Measurements from ENCODE around the gene CD82. TPM values are rescaled to one million over a fixed set of nuclear protein-coding genes. Genes with fewer than 3 reads are reported as not detected.

CD82 gene
- total RNA-seq, 2 experiments from 2014 or later, result 1.2 to 6.4 TPM

- no peaks in the 10 kb centered on the region for H3K79me2 ChIP-seq (ENCODE audit: insufficient read depth, low read depth, low read length)
- H4K20me1 ChIP-seq (ENCODE audit: insufficient read depth, low read length), result no peaks in the 10 kb centered on the region
- no peak overlapping the region for H2AFZ ChIP-seq (ENCODE audit: low read length)
- H3K27ac ChIP-seq (ENCODE audit: low read depth, low read length, poor library complexity, severe bottlenecking), result no peak overlapping the region
- BruUV-seq (replicated peaks), result no TSS peak
- H3K36me3 ChIP-seq (ENCODE audit: insufficient read depth, low read length), result no peaks in the 10 kb centered on the region
- CTCF ChIA-PET (ENCODE audit: unreplicated experiment), result no interaction called here
- POLR2A ChIA-PET, result no interaction called here
- H3K4me2 ChIP-seq (ENCODE audit: low read length), result no peak overlapping the region
- intact Hi-C loops (cut with micrococcal nuclease; ENCODE audit: unreplicated experiment), result loop anchor here (10.0 kb wide), 1 partner anchor 518 kb away; no protein-coding TSS in a partner anchor
- H3K9me2 ChIP-seq (ENCODE audit: insufficient read depth, low read length), result no peaks in the 10 kb centered on the region
- H3K9me3 ChIP-seq (ENCODE audit: low read length), result no peaks in the 10 kb centered on the region
- peaks cover 34% of the 10 kb centered on the region for H3K4me1 ChIP-seq (ENCODE audit: insufficient read depth, low read length, poor library complexity, severe bottlenecking)
- no peak overlapping the region for H3K4me3 ChIP-seq (ENCODE audit: low read depth, low read length, poor library complexity, severe bottlenecking)
- TF ChIP-seq EZH2phosphoT487 (IDR thresholded peaks at IDR 0.05; ENCODE audit: borderline replicate concordance, low read depth, low read length) (no peak), CTCF (conservative IDR thresholded peaks at IDR 0.05; ENCODE audit: low read length) (no peak)
- no peak for DNase-seq (ENCODE audit: low spot score)
Observed at GRCh38 chr11:44566952-44567875, 1.8 kb downstream of the CD82 start.

- H3K4me3 ChIP-seq (ENCODE audit: low read depth, low read length, poor library complexity, severe bottlenecking), result no peak overlapping the region
- no TSS peak for BruUV-seq (replicated peaks)
- no peak overlapping the region for H3K4me2 ChIP-seq (ENCODE audit: low read length)
- no peaks in the 10 kb centered on the region for H3K9me2 ChIP-seq (ENCODE audit: insufficient read depth, low read length)
- DNase-seq (ENCODE audit: low spot score), result no peak
- no peaks in the 10 kb centered on the region for H4K20me1 ChIP-seq (ENCODE audit: insufficient read depth, low read length)
- no peak for TF ChIP-seq EZH2phosphoT487 (IDR thresholded peaks at IDR 0.05; ENCODE audit: borderline replicate concordance, low read depth, low read length)
- TF ChIP-seq CTCF (conservative IDR thresholded peaks at IDR 0.05; ENCODE audit: low read length), result no peak
- H3K27ac ChIP-seq (ENCODE audit: low read depth, low read length, poor library complexity, severe bottlenecking), result no peak overlapping the region
- no peaks in the 10 kb centered on the region for H3K79me2 ChIP-seq (ENCODE audit: insufficient read depth, low read depth, low read length)
- H3K4me1 ChIP-seq (ENCODE audit: insufficient read depth, low read length, poor library complexity, severe bottlenecking), result peaks cover 34% of the 10 kb centered on the region
- intact Hi-C loops (cut with micrococcal nuclease; ENCODE audit: unreplicated experiment), result loop anchor here (10.0 kb wide), 1 partner anchor 517 kb away; no protein-coding TSS in a partner anchor
- no peaks in the 10 kb centered on the region for H3K36me3 ChIP-seq (ENCODE audit: insufficient read depth, low read length)
- ChIA-PET CTCF (ENCODE audit: unreplicated experiment) (no interaction called here), POLR2A (no interaction called here)
- no peaks in the 10 kb centered on the region for H3K9me3 ChIP-seq (ENCODE audit: low read length)
- H2AFZ ChIP-seq (ENCODE audit: low read length), result no peak overlapping the region
Observed at GRCh38 chr11:44567876-44568256, 2.4 kb downstream of the CD82 start.

- no TSS peak for BruUV-seq (replicated peaks)
- ChIA-PET CTCF (ENCODE audit: unreplicated experiment) (no interaction called here), POLR2A (no interaction called here)
- H3K4me1 ChIP-seq (ENCODE audit: insufficient read depth, low read length, poor library complexity, severe bottlenecking), result peaks cover 34% of the 10 kb centered on the region
- intact Hi-C loops (cut with micrococcal nuclease; ENCODE audit: unreplicated experiment), result loop anchor here (10.0 kb wide), 1 partner anchor 517 kb away; no protein-coding TSS in a partner anchor
- no peaks in the 10 kb centered on the region for H3K9me3 ChIP-seq (ENCODE audit: low read length)
- H3K36me3 ChIP-seq (ENCODE audit: insufficient read depth, low read length), result no peaks in the 10 kb centered on the region
- H3K27ac ChIP-seq (ENCODE audit: low read depth, low read length, poor library complexity, severe bottlenecking), result no peak overlapping the region
- TF ChIP-seq EZH2phosphoT487 (IDR thresholded peaks at IDR 0.05; ENCODE audit: borderline replicate concordance, low read depth, low read length) (no peak), CTCF (conservative IDR thresholded peaks at IDR 0.05; ENCODE audit: low read length) (no peak)
- H2AFZ ChIP-seq (ENCODE audit: low read length), result peak overlapping the region; percentile 51; the same call in 1 of the 2 replicates
- DNase-seq (ENCODE audit: low spot score), result no peak
- H3K4me3 ChIP-seq (ENCODE audit: low read depth, low read length, poor library complexity, severe bottlenecking), result no peak overlapping the region
- H3K79me2 ChIP-seq (ENCODE audit: insufficient read depth, low read depth, low read length), result no peaks in the 10 kb centered on the region
- H3K9me2 ChIP-seq (ENCODE audit: insufficient read depth, low read length), result no peaks in the 10 kb centered on the region
- no peaks in the 10 kb centered on the region for H4K20me1 ChIP-seq (ENCODE audit: insufficient read depth, low read length)
- 0 out of 2 replicates have a peak overlapping the region, but pooled peaks have one; percentile 51 for H3K4me2 ChIP-seq (ENCODE audit: low read length)
Observed at GRCh38 chr11:44568331-44568657, 2.8 kb downstream of the CD82 start.
